WTC11 (cell line): ENCODE measurements around the gene GNG14. TPM values are rescaled to one million over a fixed set of nuclear protein-coding genes. Genes with fewer than 3 reads are reported as not detected.

Experiments
- ATAC-seq: fragments of 200-7000 bp; cut with Tn5 transposase; 2 replicates; pipeline ENCODE4 v1.10.0; 2021; ENCODE audit warnings: mild to moderate bottlenecking, moderate library complexity
- CTCF ChIA-PET: fragments of 300-600 bp; sonication (Branson Sonifier 250); formaldehyde crosslinking; loops from one replicate; lab custom pipeline; 2021; ENCODE audit warnings: antibody characterized with exemption; lab: Charles Lee
- POLR2A ChIA-PET: fragments of 350-600 bp; sonication (Branson Sonifier 250); formaldehyde crosslinking; loops from one replicate; lab custom pipeline; 2021; ENCODE audit warnings: antibody characterized with exemption; lab: Charles Lee
- DNase-seq: peaks from one replicate; pipeline ENCODE4 v3.0.0; 2021; ENCODE audit warnings: low spot score
- H3K27ac Mint-ChIP-seq: 2 replicates; pipeline ENCODE4 v1.8.0; 2021; ENCODE audit warnings: mixed read lengths
- H3K27me3 Mint-ChIP-seq: 2 replicates; pipeline ENCODE4 v1.8.0; 2021; ENCODE audit warnings: low read depth, mild to moderate bottlenecking, moderate library complexity, mixed read lengths
- H3K36me3 Mint-ChIP-seq: 2 replicates; pipeline ENCODE4 v1.8.0; 2021; ENCODE audit warnings: mixed read lengths
- H3K4me1 Mint-ChIP-seq: 2 replicates; pipeline ENCODE4 v1.8.0; 2022; ENCODE audit warnings: mixed read lengths
- H3K4me3 Mint-ChIP-seq: 2 replicates; pipeline ENCODE4 v1.8.0; 2021; ENCODE audit warnings: mild to moderate bottlenecking, moderate library complexity, mixed read lengths
- H3K9me3 Mint-ChIP-seq: 2 replicates; pipeline ENCODE4 v1.8.0; 2021; ENCODE audit warnings: mixed read lengths
- ATF1 ChIP-seq: sonication (generic); formaldehyde crosslinking; IDR thresholded peaks from 2 replicates; pipeline ENCODE4 v1.8.1; 2023; ENCODE audit warnings: mild to moderate bottlenecking, moderate library complexity, missing genetic modification reagents
- CBFB ChIP-seq: sonication (generic); formaldehyde crosslinking; IDR thresholded peaks from 2 replicates; pipeline ENCODE4 v1.8.1; 2022; ENCODE audit warnings: mild to moderate bottlenecking, low read depth, missing genetic modification reagents
- ESRRA ChIP-seq: sonication (generic); formaldehyde crosslinking; IDR thresholded peaks from 2 replicates; pipeline ENCODE4 v1.8.1; 2022; ENCODE audit warnings: mild to moderate bottlenecking, missing genetic modification reagents, borderline replicate concordance
- FOXK1 ChIP-seq: sonication (generic); formaldehyde crosslinking; IDR thresholded peaks from 2 replicates; pipeline ENCODE4 v1.8.0; 2022; ENCODE audit warnings: mild to moderate bottlenecking, moderate library complexity, missing genetic modification reagents
- HMGA2 ChIP-seq: fragments of 250-450 bp; sonication (Bioruptor Pico); IDR thresholded peaks from 2 replicates; pipeline ENCODE4 v1.4.0; 2021; ENCODE audit warnings: mild to moderate bottlenecking, moderate library complexity
- IRF1 ChIP-seq: sonication (generic); formaldehyde crosslinking; IDR thresholded peaks from 2 replicates; pipeline ENCODE4 v1.8.0; 2023; ENCODE audit warnings: missing genetic modification reagents
- NFYB ChIP-seq: sonication (generic); formaldehyde crosslinking; conservative IDR thresholded peaks from 2 replicates; pipeline ENCODE4 v1.8.0; 2022; ENCODE audit warnings: low read depth, missing genetic modification reagents
- NR2C2 ChIP-seq: sonication (generic); formaldehyde crosslinking; IDR thresholded peaks from 2 replicates; pipeline ENCODE4 v1.8.0; 2022; ENCODE audit warnings: mild to moderate bottlenecking, missing genetic modification reagents
- OVOL2 ChIP-seq: fragments of 250-450 bp; sonication (Bioruptor Pico); IDR thresholded peaks from 2 replicates; pipeline ENCODE4 v1.9.0; 2021; ENCODE audit warnings: mild to moderate bottlenecking, borderline replicate concordance
- PRDM15 ChIP-seq: sonication (generic); formaldehyde crosslinking; IDR thresholded peaks from 2 replicates; pipeline ENCODE4 v1.8.0; 2022; ENCODE audit warnings: missing genetic modification reagents
- SMAD4 ChIP-seq: sonication (generic); formaldehyde crosslinking; IDR thresholded peaks from 2 replicates; pipeline ENCODE4 v1.8.0; 2022; ENCODE audit warnings: mild to moderate bottlenecking, missing genetic modification reagents
- SP1 ChIP-seq: sonication (generic); formaldehyde crosslinking; conservative IDR thresholded peaks from 2 replicates; pipeline ENCODE4 v1.8.1; 2022; ENCODE audit warnings: missing genetic modification reagents
- TP53 ChIP-seq: sonication (generic); formaldehyde crosslinking; IDR thresholded peaks from 2 replicates; pipeline ENCODE4 v1.8.1; 2023; ENCODE audit warnings: mild to moderate bottlenecking, missing genetic modification reagents
- USF1 ChIP-seq: sonication (generic); formaldehyde crosslinking; IDR thresholded peaks from 2 replicates; pipeline ENCODE4 v1.8.0; 2022; ENCODE audit warnings: mild to moderate bottlenecking, missing genetic modification reagents
- ZBTB43 ChIP-seq: sonication (generic); formaldehyde crosslinking; IDR thresholded peaks from 2 replicates; pipeline ENCODE4 v1.8.1; 2023; ENCODE audit warnings: mild to moderate bottlenecking, missing genetic modification reagents
- ZMAT4 ChIP-seq: fragments of 250-450 bp; sonication (Bioruptor Pico); IDR thresholded peaks from 2 replicates; pipeline ENCODE4 v1.9.0; 2021; ENCODE audit warnings: mild to moderate bottlenecking
- ZNF425 ChIP-seq: fragments of 250-450 bp; sonication (Bioruptor Pico); conservative IDR thresholded peaks from 2 replicates; pipeline ENCODE4 v1.9.0; 2021; ENCODE audit warnings: mild to moderate bottlenecking
- total RNA-seq: library from RNA; stranded (reverse); gene quantifications from 3 replicates; pipeline ENCODE4 v1.2.3, GENCODE V29; 2021
- TF ChIP-seq, protein P1 (sequence below): sonication (generic); formaldehyde crosslinking; conservative IDR thresholded peaks from 2 replicates; pipeline ENCODE4 v1.8.1; 2022; ENCODE audit warnings: mild to moderate bottlenecking, missing genetic modification reagents

The GNG14 gene
- total RNA-seq, 1 experiment from 2014 or later = not detected

DNA sequence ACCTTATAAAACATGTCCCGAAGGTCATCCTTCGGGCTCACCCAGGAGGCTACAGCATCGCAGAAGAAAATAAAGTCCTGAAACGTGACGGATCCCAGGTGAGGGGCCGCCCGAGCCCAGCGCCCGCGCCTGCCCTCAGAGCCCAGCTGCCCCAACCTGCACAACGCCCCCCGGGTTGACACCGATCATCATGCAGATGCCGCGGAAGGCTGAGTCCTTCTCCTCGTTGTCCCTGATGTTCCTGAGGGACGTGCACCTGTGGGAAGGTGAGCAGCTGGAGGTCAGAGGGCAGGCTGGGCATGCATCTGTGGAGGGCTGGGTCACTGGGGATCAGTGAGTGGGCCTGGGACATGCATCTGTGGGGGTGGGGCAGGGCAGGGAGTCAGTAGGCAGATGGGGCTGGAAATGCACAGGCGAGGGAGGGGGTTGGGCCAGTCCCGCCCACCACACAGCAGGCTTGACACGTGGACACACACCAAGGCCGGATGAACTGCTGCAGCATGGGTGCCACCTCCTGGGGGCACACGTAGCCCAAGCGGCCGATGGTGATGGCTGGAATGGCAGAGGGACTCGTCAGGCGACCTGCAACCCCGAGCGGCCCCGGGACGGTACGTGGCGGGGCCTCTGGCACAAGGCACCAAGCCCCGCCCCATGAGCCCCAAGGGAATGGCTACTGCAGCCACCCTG lies 13.9 kb downstream of the GNG14 start (continued):
- TF ChIP-seq FOXK1 (CRISPR knock-in tag) (no peak), PRDM15 (CRISPR knock-in tag) (no peak), ATF1 (CRISPR knock-in tag) (no peak)

- H3K4me3 Mint-ChIP-seq = no peak overlapping the region
- peak overlapping the region; percentile 94 for H3K27ac Mint-ChIP-seq
- TF ChIP-seq HMGA2 = no peak
- peak; percentile 82 for TF ChIP-seq NFYB (CRISPR knock-in tag)
- peaks cover 4% of the 10 kb centered on the region for H3K4me1 Mint-ChIP-seq
- peaks cover 63% of the 10 kb centered on the region for H3K36me3 Mint-ChIP-seq
- ChIA-PET POLR2A (interaction anchor here (0.7 kb wide), 1 partner anchor 16 kb away, joined by 3 read pairs; the partner anchor contains the start of gene GNG14), CTCF (interaction anchor here (0.6 to 2.4 kb wide), 10 partner anchors 14 to 144 kb away, joined by 3 to 11 read pairs (median 6); no protein-coding TSS in a partner anchor)
- DNase-seq = peak; percentile 88
- peak; percentile 96 for ATAC-seq
- H3K9me3 Mint-ChIP-seq = no peaks in the 10 kb centered on the region
- no peaks in the 10 kb centered on the region; the same call in 1 of the 2 replicates for H3K27me3 Mint-ChIP-seq
Observed at GRCh38 chr19:12703046-12703445, 15.2 kb downstream of the GNG14 start.

GRCh38 chr19:12705169-12705568 lies 17.4 kb downstream of the GNG14 start:
- peaks cover 4% of the 10 kb centered on the region for H3K4me1 Mint-ChIP-seq
- no peaks in the 10 kb centered on the region; the same call in 1 of the 2 replicates for H3K27me3 Mint-ChIP-seq
- no peak overlapping the region for H3K4me3 Mint-ChIP-seq
- TF ChIP-seq TP53 (CRISPR knock-in tag) (no peak), IRF1 (CRISPR knock-in tag) (no peak), ZMAT4 (CRISPR knock-in tag) (no peak), SP1 (CRISPR knock-in tag) (no peak), CBFB (no peak)
- TF ChIP-seq, protein P1, sequence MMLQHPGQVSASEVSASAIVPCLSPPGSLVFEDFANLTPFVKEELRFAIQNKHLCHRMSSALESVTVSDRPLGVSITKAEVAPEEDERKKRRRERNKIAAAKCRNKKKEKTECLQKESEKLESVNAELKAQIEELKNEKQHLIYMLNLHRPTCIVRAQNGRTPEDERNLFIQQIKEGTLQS (CRISPR knock-in tag) = no peak
- TF ChIP-seq, all 79 proteins: peak for 0
- ChIA-PET POLR2A (no interaction called here), CTCF (interaction anchor here (2.4 kb wide), 1 partner anchor 55 kb away, joined by 11 read pairs; no protein-coding TSS in a partner anchor)
- peaks cover 70% of the 10 kb centered on the region for H3K36me3 Mint-ChIP-seq
- H3K27ac Mint-ChIP-seq = no peak overlapping the region
- no peak for DNase-seq
- H3K9me3 Mint-ChIP-seq = no peaks in the 10 kb centered on the region
- ATAC-seq = no peak

- H3K36me3 Mint-ChIP-seq = peaks cover 74% of the 10 kb centered on the region
- no peak for DNase-seq
- POLR2A ChIA-PET = no interaction called here
- peaks cover 4% of the 10 kb centered on the region for H3K4me1 Mint-ChIP-seq
- H3K27ac Mint-ChIP-seq = no peak overlapping the region
- H3K27me3 Mint-ChIP-seq = no peaks in the 10 kb centered on the region; the same call in 1 of the 2 replicates
- no peaks in the 10 kb centered on the region for H3K9me3 Mint-ChIP-seq
- no peak overlapping the region for H3K4me3 Mint-ChIP-seq
- CTCF ChIA-PET = no interaction called here
- no peak for ATAC-seq
- no peak for TF ChIP-seq ZNF425 (CRISPR knock-in tag)
- no peak for TF ChIP-seq OVOL2 (CRISPR knock-in tag)
- no peak for TF ChIP-seq HMGA2
- no peak for TF ChIP-seq SMAD4 (CRISPR knock-in tag)
- TF ChIP-seq, protein P1 (CRISPR knock-in tag) = no peak
- no peak for TF ChIP-seq USF1 (CRISPR knock-in tag)
- TF ChIP-seq NR2C2 (CRISPR knock-in tag) = no peak
- TF ChIP-seq ATF1 (CRISPR knock-in tag) = no peak
- no peak for TF ChIP-seq ZBTB43 (CRISPR knock-in tag)
- no peak for TF ChIP-seq ESRRA (CRISPR knock-in tag)
Observed at GRCh38 chr19:12705654-12706331, 18.0 kb downstream of the GNG14 start.
